HG03039 (cell line): ENCODE data around the gene FAM180B.
A peak's percentile ranks its signal among the peaks of the same experiment; 100 is the strongest.
"Not testable (repeated sequence)": the region's sequence is repeated elsewhere in the genome, so short reads cannot be mapped to it uniquely, and the experiment has no call there.

Source experiments
- ATAC-seq: cut with Tn5 transposase; IDR thresholded peaks from one replicate; pipeline ENCODE4 v1.9.1; 2021; ENCODE audit warnings: mild to moderate bottlenecking, moderate library complexity; ENCODE audit not compliant: unreplicated experiment

The FAM180B gene

GRCh38 chr11:47586098-47586855 lies at the start of gene FAM180B:
Gene FAM180B (plus strand): TSS chr11:47586678. CDS start chr11:47586769, 91 bp downstream.
- no peak for ATAC-seq

GRCh38 chr11:47536915-47537314 lies 49.6 kb upstream of the FAM180B start:
- no peak for ATAC-seq

GRCh38 chr11:47538741-47539565 lies 47.5 kb upstream of the FAM180B start:
- no peak for ATAC-seq

- ATAC-seq = no peak
Measured at GRCh38 chr11:47539681-47540039, 46.8 kb upstream of the FAM180B start.

GRCh38 chr11:47541070-47541469 lies 45.4 kb upstream of the FAM180B start:
- no peak for ATAC-seq

GRCh38 chr11:47545298-47545697 lies 41.2 kb upstream of the FAM180B start:
- ATAC-seq = no peak

GRCh38 chr11:47546274-47546673 lies 40.2 kb upstream of the FAM180B start:
- not testable (repeated sequence) for ATAC-seq

- no peak for ATAC-seq
Measured at GRCh38 chr11:47550288-47551047, 36.0 kb upstream of the FAM180B start.

- ATAC-seq = no peak
Measured at GRCh38 chr11:47551086-47551485, 35.4 kb upstream of the FAM180B start.

GRCh38 chr11:47552056-47552565 lies 34.4 kb upstream of the FAM180B start:
- ATAC-seq = peak; percentile 7

- ATAC-seq = peak; percentile 88
Measured at GRCh38 chr11:47552566-47553405, 33.7 kb upstream of the FAM180B start, which contains the start of gene CELF1. Gene CELF1 (minus strand): TSS chr11:47553132. CDS start chr11:47499523, 53,609 bp downstream.

- peak; percentile 23 for ATAC-seq
Measured at GRCh38 chr11:47553406-47553743, 33.1 kb upstream of the FAM180B start.

GRCh38 chr11:47557004-47557403 lies 29.5 kb upstream of the FAM180B start:
- not testable (repeated sequence) for ATAC-seq

GRCh38 chr11:47558695-47559094 lies 27.8 kb upstream of the FAM180B start:
- no peak for ATAC-seq

- no peak for ATAC-seq
Measured at GRCh38 chr11:47560426-47560825, 26.1 kb upstream of the FAM180B start.

- not testable (repeated sequence) for ATAC-seq
Measured at GRCh38 chr11:47562393-47562792, 24.1 kb upstream of the FAM180B start.

GRCh38 chr11:47564366-47564765 lies 22.1 kb upstream of the FAM180B start:
- ATAC-seq = not testable (repeated sequence)

GRCh38 chr11:47564933-47565339 lies 21.5 kb upstream of the FAM180B start:
- ATAC-seq = no peak

- ATAC-seq = peak; percentile 86
Measured at GRCh38 chr11:47565340-47566148, 20.9 kb upstream of the FAM180B start, which contains the start of gene PTPMT1. Gene PTPMT1 (plus strand): TSS chr11:47565599. CDS start chr11:47565623, 24 bp downstream.
